CD14-positive monocyte (primary cell): ENCODE measurements around the gene ELOVL3. TPM values are rescaled to one million over a fixed set of nuclear protein-coding genes. Genes with fewer than 3 reads are reported as not detected.
A peak's percentile ranks its signal among the peaks of the same experiment; 100 is the strongest.

Source experiments
- DNase-seq, 3 donors: peaks; one replicate each; pipeline ENCODE4 v3.0.0-alpha.2; 2011 to 2022
- H2AFZ ChIP-seq: 2 replicates; pipeline ENCODE4 v1.6.0; 2012; ENCODE audit warnings: mild to moderate bottlenecking, low read depth, low read length, inconsistent platforms; ENCODE audit not compliant: insufficient read depth, poor library complexity, severe bottlenecking
- H3K27ac ChIP-seq, 2 donors: 1 replicate in 1 of 2; 2 replicates in 1 of 2; pipeline ENCODE4 v1.5.1; 2012 to 2013; ENCODE audit warnings: low read length in 2 of 2, control low read depth in 1 of 2, inconsistent platforms in 1 of 2, low read depth in 1 of 2, mild to moderate bottlenecking in 1 of 2
- H3K27me3 ChIP-seq, 2 donors: one replicate each; pipeline versions ENCODE4 v1.6.0 to v1.6.1; 2011 to 2013; ENCODE audit warnings: low read length in 2 of 2; ENCODE audit not compliant: control insufficient read depth in 2 of 2, insufficient read depth in 2 of 2
- H3K36me3 ChIP-seq, 2 donors: replicated peaks in 1 of 2; 1 replicate in 1 of 2; 2 replicates in 1 of 2; pipeline versions ENCODE4 v1.5.1 to v1.6.1; 2012 to 2013; ENCODE audit warnings: low read length in 2 of 2, control low read depth in 1 of 2, inconsistent platforms in 1 of 2, mild to moderate bottlenecking in 1 of 2; ENCODE audit not compliant: insufficient read depth in 2 of 2, control insufficient read depth in 1 of 2
- H3K4me1 ChIP-seq, 2 donors: 1 replicate in 1 of 2; 2 replicates in 1 of 2; pipeline versions ENCODE4 v1.5.1 to v1.6.1; 2012 to 2013; ENCODE audit warnings: low read length in 2 of 2, control low read depth in 1 of 2, inconsistent platforms in 1 of 2, mild to moderate bottlenecking in 1 of 2, moderate library complexity in 1 of 2; ENCODE audit not compliant: insufficient read depth in 2 of 2, control insufficient read depth in 1 of 2
- H3K4me2 ChIP-seq: replicated peaks from 2 replicates; pipeline ENCODE3; 2012; ENCODE audit warnings: low read length, moderate library complexity, mild to moderate bottlenecking; ENCODE audit not compliant: poor library complexity, severe bottlenecking; ENCODE audit errors: extremely low read depth
- H3K4me3 ChIP-seq, 3 experiments: fragments of 200-600 bp in 1 of 3; sonication (generic) in 1 of 3; replicated peaks in 1 of 3; 1 replicate in 2 of 3; 2 replicates in 1 of 3; pipeline ENCODE4 v1.5.1; 2011 to 2013; ENCODE audit warnings: low read length in 3 of 3, mild to moderate bottlenecking in 3 of 3, control low read depth in 2 of 3, low read depth in 2 of 3, inconsistent platforms in 1 of 3, moderate library complexity in 1 of 3
- H3K79me2 ChIP-seq: 2 replicates; pipeline ENCODE4 v1.6.0; 2012; ENCODE audit warnings: mild to moderate bottlenecking, control low read depth, inconsistent platforms, low read length, moderate library complexity; ENCODE audit not compliant: insufficient read depth
- H3K9ac ChIP-seq: 2 replicates; pipeline ENCODE4 v1.6.0; 2017; ENCODE audit warnings: low read length, mild to moderate bottlenecking; ENCODE audit not compliant: insufficient read depth, poor library complexity, severe bottlenecking
- H3K9me3 ChIP-seq, 2 donors: replicated peaks in 1 of 2; 1 replicate in 1 of 2; 2 replicates in 1 of 2; pipeline versions ENCODE4 v1.5.1 to v1.6.1; 2012 to 2013; ENCODE audit warnings: low read length in 2 of 2, control low read depth in 1 of 2; ENCODE audit not compliant: control insufficient read depth in 1 of 2, insufficient read depth in 1 of 2
- H4K20me1 ChIP-seq: 2 replicates; pipeline ENCODE4 v1.6.0; 2012; ENCODE audit warnings: mild to moderate bottlenecking, low read length, control low read depth, moderate library complexity; ENCODE audit not compliant: insufficient read depth
- H3K27ac Mint-ChIP-seq, 7 donors: one replicate each; pipeline ENCODE4 v1.8.0; 2020; ENCODE audit warnings: mild to moderate bottlenecking in 7 of 7, mixed read lengths in 7 of 7, moderate library complexity in 6 of 7, inconsistent platforms in 2 of 7
- H3K27me3 Mint-ChIP-seq, 3 donors: one replicate each; pipeline ENCODE4 v1.8.0; 2021 to 2022; ENCODE audit warnings: low read depth in 3 of 3, mild to moderate bottlenecking in 3 of 3, mixed read lengths in 3 of 3, moderate library complexity in 3 of 3, inconsistent platforms in 1 of 3
- H3K36me3 Mint-ChIP-seq, 2 donors: one replicate each; pipeline ENCODE4 v1.8.0; 2020; ENCODE audit warnings: mixed read lengths in 2 of 2, inconsistent platforms in 1 of 2, mild to moderate bottlenecking in 1 of 2
- H3K4me1 Mint-ChIP-seq: one replicate; pipeline ENCODE4 v1.8.0; 2020; ENCODE audit warnings: mild to moderate bottlenecking, mixed read lengths
- H3K4me3 Mint-ChIP-seq, 2 donors: one replicate each; pipeline ENCODE4 v1.8.0; 2020; ENCODE audit warnings: mild to moderate bottlenecking in 2 of 2, mixed read lengths in 2 of 2, moderate library complexity in 1 of 2
- H3K9me3 Mint-ChIP-seq, 7 donors: one replicate each; pipeline ENCODE4 v1.8.0; 2020 to 2022; ENCODE audit warnings: mixed read lengths in 7 of 7, mild to moderate bottlenecking in 6 of 7, moderate library complexity in 6 of 7, inconsistent platforms in 2 of 7
- CTCF ChIP-seq: fragments of 200-600 bp; IDR thresholded peaks from one replicate; pipeline ENCODE4 v1.8.0; 2022; ENCODE audit warnings: antibody characterized with exemption, mild to moderate bottlenecking
- WGBS: methylation state at CpG from one replicate; pipeline ENCODE4 v1.1.5; 2013; ENCODE audit warnings: missing lambda C conversion rate; ENCODE audit not compliant: insufficient coverage; 5-methylcytosine and 5-hydroxymethylcytosine counted together
- intact Hi-C, 2 donors: fragments of 100-400 bp; cut with micrococcal nuclease; formaldehyde crosslinking; loops; one replicate each; pipeline versions ENCODE4 v1.15.0 to v1.15.1; 2023
- polyA plus RNA-seq, 3 donors: library from polyadenylated mRNA; depleted of rRNA in 1 of 3; unstranded in 2 of 3; stranded (reverse) in 1 of 3; fragments of 300-500 nt in 2 of 3; fragments of >200 nt in 1 of 3; fragmentation: Illumina TruSeq in 2 of 3; gene quantifications; 1 replicate in 2 of 3; 2 replicates in 1 of 3; pipeline ENCODE4 v1.2.3, GENCODE V29; 2012 to 2021

The ELOVL3 gene
- polyA plus RNA-seq, 3 donors = 1.5 to 3.2 (median 2.2) TPM

GRCh38 chr10:102245932-102246251, 19.8 kb downstream of the ELOVL3 start:
- Histone ChIP-seq H3K4me2 (peak overlapping the region; percentile 89), H3K79me2 (peaks cover 55% of the 10 kb centered on the region), H3K9ac (peak overlapping the region; percentile 79), H3K36me3 (peaks cover 3 to 24% of the 10 kb centered on the region in 2 donors), H3K27ac (peak overlapping the region; percentile 79 to 88), H3K4me3 (peak overlapping the region; percentile 77 to 90 (median 81)), H4K20me1 (peaks cover 53% of the 10 kb centered on the region), H3K27me3 (peaks cover 3 to 16% of the 10 kb centered on the region in 2 donors), H3K4me1 (peaks cover 39 to 46% of the 10 kb centered on the region in 2 donors), H2AFZ (peak overlapping the region; percentile 80), H3K9me3 (peaks cover 0 to 3% of the 10 kb centered on the region in 2 donors)
- Mint-ChIP-seq H3K27ac (peak overlapping the region; percentile 96 to 99 (median 98)), H3K9me3 (peaks cover 0 to 11% (median 6%) of the 10 kb centered on the region in 7 donors), H3K36me3 (peaks cover 9 to 11% of the 10 kb centered on the region in 2 donors), H3K4me1 (peaks cover 41% of the 10 kb centered on the region), H3K4me3 (peak overlapping the region; percentile 97 to 99), H3K27me3 (peaks cover 16 to 21% (median 21%) of the 10 kb centered on the region in 3 donors)
- WGBS = 0% methylated on average over 1 of the region's 4 CpGs
- no peak for TF ChIP-seq CTCF
- DNase-seq = no peak
- intact Hi-C loops = loop anchor here in 1 of 2 donors (2.0 kb wide), 1 partner anchor 19 kb away; the partner anchor contains the start of gene ELOVL3

GRCh38 chr10:102246261-102246660, 20.2 kb downstream of the ELOVL3 start:
- Mint-ChIP-seq H3K27ac (peak overlapping the region; percentile 96 to 99 (median 98)), H3K9me3 (peaks cover 0 to 8% (median 3%) of the 10 kb centered on the region in 7 donors), H3K4me1 (peaks cover 38% of the 10 kb centered on the region), H3K36me3 (peaks cover 10 to 11% of the 10 kb centered on the region in 2 donors), H3K4me3 (peak overlapping the region; percentile 97 to 99), H3K27me3 (peaks cover 13 to 18% (median 17%) of the 10 kb centered on the region in 3 donors)
- TF ChIP-seq CTCF = no peak
- intact Hi-C loops = no loop called here
- H3K4me1 ChIP-seq = peaks cover 35 to 43% of the 10 kb centered on the region in 2 donors
- H3K27me3 ChIP-seq = peaks cover 0 to 12% of the 10 kb centered on the region in 2 donors
- H3K27ac ChIP-seq = peak overlapping the region in 1 of 2 donors; percentile 88
- 80% methylated on average over 1 of the region's 3 CpGs for WGBS
- peak in 2 of 3 donors; percentile 15 to 32 for DNase-seq
- peaks cover 59% of the 10 kb centered on the region for H3K79me2 ChIP-seq
- H4K20me1 ChIP-seq = peaks cover 57% of the 10 kb centered on the region
- H3K9ac ChIP-seq = peak overlapping the region; percentile 79
- H3K9me3 ChIP-seq = no peaks in the 10 kb centered on the region
- peaks cover 3 to 28% of the 10 kb centered on the region in 2 donors for H3K36me3 ChIP-seq
- H3K4me2 ChIP-seq = peak overlapping the region; percentile 89
- peak overlapping the region; percentile 77 to 90 (median 81) for H3K4me3 ChIP-seq
- peak overlapping the region; percentile 80 for H2AFZ ChIP-seq
